Mesenchymal stem cell (in vitro differentiated cells and primary cell): ENCODE results near the gene MYOD1.

Experiments used
- DNase-seq: peaks from one replicate; pipeline ENCODE4 v3.0.0-alpha.2; 2013
- H2AFZ ChIP-seq: one replicate; pipeline ENCODE4 v1.6.1; 2013; ENCODE audit warnings: low read depth, mild to moderate bottlenecking, control low read depth, inconsistent platforms, low read length, moderate library complexity
- H2AK5ac ChIP-seq: 2 replicates; pipeline ENCODE4 v1.6.1; 2013; ENCODE audit warnings: low read length, moderate library complexity, mild to moderate bottlenecking, inconsistent platforms; ENCODE audit not compliant: severe bottlenecking
- H2BK120ac ChIP-seq: one replicate; pipeline ENCODE4 v1.6.1; 2013; ENCODE audit warnings: low read depth, mild to moderate bottlenecking, inconsistent platforms, low read length, moderate library complexity
- H2BK12ac ChIP-seq, 2 experiments: one replicate each; pipeline ENCODE4 v1.6.1; 2013; ENCODE audit warnings: inconsistent platforms in 2 of 2, low read length in 2 of 2, mild to moderate bottlenecking in 2 of 2, moderate library complexity in 2 of 2, control low read depth in 1 of 2
- H2BK15ac ChIP-seq: one replicate; pipeline ENCODE4 v1.6.1; 2013; ENCODE audit warnings: mild to moderate bottlenecking, low read depth, inconsistent platforms; ENCODE audit not compliant: poor library complexity, severe bottlenecking
- H2BK5ac ChIP-seq: 2 replicates; pipeline ENCODE4 v1.6.1; 2013; ENCODE audit warnings: low read depth, mild to moderate bottlenecking, low read length, control low read depth, inconsistent platforms; ENCODE audit not compliant: poor library complexity, severe bottlenecking
- H3K14ac ChIP-seq, 2 experiments: one replicate each; pipeline ENCODE4 v1.6.1; 2013; ENCODE audit warnings: inconsistent platforms in 2 of 2, low read length in 2 of 2, control low read depth in 1 of 2, mild to moderate bottlenecking in 1 of 2, moderate library complexity in 1 of 2
- H3K18ac ChIP-seq, 2 experiments: one replicate each; pipeline ENCODE4 v1.6.1; 2013; ENCODE audit warnings: inconsistent platforms in 2 of 2, low read length in 2 of 2, control low read depth in 1 of 2, low read depth in 1 of 2, mild to moderate bottlenecking in 1 of 2
- H3K23ac ChIP-seq, 2 experiments: one replicate each; pipeline ENCODE4 v1.6.1; 2013; ENCODE audit warnings: inconsistent platforms in 2 of 2, low read length in 2 of 2, mild to moderate bottlenecking in 2 of 2, moderate library complexity in 2 of 2, control low read depth in 1 of 2
- H3K27ac ChIP-seq: 2 replicates; pipeline ENCODE4 v1.5.1; 2013; ENCODE audit warnings: mild to moderate bottlenecking, moderate library complexity, low read length, control low read depth, inconsistent platforms; ENCODE audit not compliant: poor library complexity, severe bottlenecking
- H3K27me3 ChIP-seq, 2 experiments: 2 replicates each; pipeline versions ENCODE4 v1.6.1 to v1.7.0; 2013; ENCODE audit warnings: low read length in 2 of 2, mild to moderate bottlenecking in 2 of 2, moderate library complexity in 2 of 2, control low read depth in 1 of 2, inconsistent platforms in 1 of 2; ENCODE audit not compliant: control insufficient read depth in 1 of 2, insufficient read depth in 1 of 2
- H3K36me3 ChIP-seq, 2 experiments: 2 replicates each; pipeline versions ENCODE4 v1.6.1 to v1.7.0; 2013; ENCODE audit warnings: low read length in 2 of 2, control low read depth in 1 of 2, inconsistent platforms in 1 of 2, low read depth in 1 of 2, mild to moderate bottlenecking in 1 of 2; ENCODE audit not compliant: insufficient read depth in 2 of 2, control insufficient read depth in 1 of 2
- H3K4ac ChIP-seq, 2 experiments: one replicate each; pipeline ENCODE4 v1.6.1; 2013; ENCODE audit warnings: inconsistent platforms in 2 of 2, low read length in 2 of 2, mild to moderate bottlenecking in 2 of 2, moderate library complexity in 2 of 2, control low read depth in 1 of 2, low read depth in 1 of 2
- H3K4me1 ChIP-seq: 2 replicates; pipeline ENCODE4 v1.6.1; 2013; ENCODE audit warnings: low read depth, low read length, control low read depth; ENCODE audit not compliant: control insufficient read depth, insufficient read depth
- H3K4me2 ChIP-seq: 2 replicates; pipeline ENCODE4 v1.6.1; 2013; ENCODE audit warnings: low read length, mild to moderate bottlenecking, inconsistent platforms; ENCODE audit not compliant: poor library complexity, severe bottlenecking
- H3K4me3 ChIP-seq, 2 experiments: 2 replicates each; pipeline versions ENCODE4 v1.5.1 to v1.7.0; 2013; ENCODE audit warnings: low read length in 2 of 2, mild to moderate bottlenecking in 2 of 2, control low read depth in 1 of 2, low read depth in 1 of 2; ENCODE audit not compliant: insufficient read depth in 1 of 2
- H3K79me1 ChIP-seq: replicated peaks from 2 replicates; pipeline ENCODE4 v1.6.1; 2013; ENCODE audit warnings: mild to moderate bottlenecking, control low read depth, low read length, inconsistent platforms; ENCODE audit not compliant: poor library complexity, severe bottlenecking
- H3K9ac ChIP-seq: 2 replicates; pipeline ENCODE4 v1.7.0; 2013; ENCODE audit warnings: mild to moderate bottlenecking, low read length, moderate library complexity
- H3K9me3 ChIP-seq: 2 replicates; pipeline ENCODE4 v1.7.0; 2013; ENCODE audit warnings: mild to moderate bottlenecking, low read length; ENCODE audit not compliant: control insufficient read depth
- H4K8ac ChIP-seq: one replicate; pipeline ENCODE4 v1.6.1; 2013; ENCODE audit warnings: inconsistent platforms, mild to moderate bottlenecking, low read length, moderate library complexity
- H4K91ac ChIP-seq: one replicate; pipeline ENCODE4 v1.6.1; 2013; ENCODE audit warnings: mild to moderate bottlenecking, low read length, inconsistent platforms
- WGBS: methylation state at CpG from one replicate; pipeline ENCODE4 v1.1.7; 2013; ENCODE audit warnings: mixed read lengths; 5-methylcytosine and 5-hydroxymethylcytosine counted together

Gene MYOD1

DNA sequence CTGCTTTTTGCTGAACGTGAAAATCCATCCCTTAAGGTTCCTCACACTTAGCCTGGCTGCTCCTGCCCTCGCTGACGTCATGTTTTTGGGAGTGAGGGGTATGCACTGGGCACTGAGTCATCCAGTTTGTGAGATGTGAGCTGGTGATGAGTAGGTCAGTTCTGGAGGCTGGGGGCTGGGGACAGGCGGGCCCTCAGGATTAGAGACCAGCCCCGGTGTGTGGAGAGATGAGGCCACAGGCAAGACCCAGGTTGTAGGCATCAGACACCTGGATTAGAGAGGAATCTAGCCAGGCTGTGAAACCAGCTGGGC is 24.4 kb downstream of the MYOD1 start:
- no peak overlapping the region for H2BK120ac ChIP-seq
- H3K9me3 ChIP-seq: no peaks in the 10 kb centered on the region
- H3K27ac ChIP-seq: no peak overlapping the region
- peaks cover 49 to 64% of the 10 kb centered on the region in 2 experiments for H3K27me3 ChIP-seq
- H2BK5ac ChIP-seq: no peak overlapping the region
- H3K9ac ChIP-seq: no peak overlapping the region
- H3K4me2 ChIP-seq: no peak overlapping the region
- no peak overlapping the region for H2AK5ac ChIP-seq
- H4K8ac ChIP-seq: no peak overlapping the region
- DNase-seq: no peak
- H3K79me1 ChIP-seq: no peaks in the 10 kb centered on the region
- no peak overlapping the region for H4K91ac ChIP-seq
- H3K4me3 ChIP-seq: no peak overlapping the region
- no peak overlapping the region for H3K4ac ChIP-seq
- 60% methylated on average over 4 of the region's 5 CpGs for WGBS
- H2BK12ac ChIP-seq: no peak overlapping the region
- H3K14ac ChIP-seq: no peak overlapping the region
- no peaks in the 10 kb centered on the region for H3K36me3 ChIP-seq
- H3K4me1 ChIP-seq: peaks cover 2% of the 10 kb centered on the region
- H3K23ac ChIP-seq: no peak overlapping the region
- no peak overlapping the region for H2AFZ ChIP-seq
- H2BK15ac ChIP-seq: no peak overlapping the region
- no peak overlapping the region for H3K18ac ChIP-seq

- Histone ChIP-seq H4K8ac (no peak overlapping the region), H2BK5ac (no peak overlapping the region), H3K4me3 (no peak overlapping the region), H2AFZ (no peak overlapping the region), H2BK15ac (no peak overlapping the region), H3K36me3 (no peaks in the 10 kb centered on the region), H3K79me1 (no peaks in the 10 kb centered on the region), H4K91ac (no peak overlapping the region), H3K18ac (no peak overlapping the region), H3K23ac (no peak overlapping the region), H3K4ac (no peak overlapping the region), H3K4me1 (no peaks in the 10 kb centered on the region), H3K9ac (no peak overlapping the region), H3K27ac (no peak overlapping the region), H2AK5ac (no peak overlapping the region), H2BK120ac (no peak overlapping the region), H3K4me2 (no peak overlapping the region), H2BK12ac (no peak overlapping the region), H3K27me3 (peaks cover 46 to 63% of the 10 kb centered on the region in 2 experiments), H3K9me3 (no peaks in the 10 kb centered on the region), H3K14ac (no peak overlapping the region)
- DNase-seq: no peak
- WGBS: 72% methylated on average over 10 of the region's 10 CpGs
These were observed 25.0 kb downstream of the MYOD1 start for GRCh38 chr11:17744151-17744940.

- Histone ChIP-seq H3K18ac (no peak overlapping the region), H2BK5ac (no peak overlapping the region), H4K8ac (no peak overlapping the region), H3K14ac (no peak overlapping the region), H2BK15ac (no peak overlapping the region), H3K4me3 (no peak overlapping the region), H3K27ac (no peak overlapping the region), H4K91ac (no peak overlapping the region), H2BK120ac (no peak overlapping the region), H2AFZ (no peak overlapping the region), H3K4ac (no peak overlapping the region), H2AK5ac (no peak overlapping the region), H3K27me3 (peaks cover 38 to 63% of the 10 kb centered on the region in 2 experiments), H2BK12ac (no peak overlapping the region), H3K79me1 (no peaks in the 10 kb centered on the region), H3K4me2 (no peak overlapping the region), H3K36me3 (no peaks in the 10 kb centered on the region), H3K9me3 (no peaks in the 10 kb centered on the region), H3K23ac (no peak overlapping the region), H3K4me1 (no peaks in the 10 kb centered on the region), H3K9ac (no peak overlapping the region)
- no peak for DNase-seq
- 82% methylated on average over 20 of the region's 20 CpGs for WGBS
These were observed 25.8 kb downstream of the MYOD1 start for GRCh38 chr11:17745023-17745772.

DNA sequence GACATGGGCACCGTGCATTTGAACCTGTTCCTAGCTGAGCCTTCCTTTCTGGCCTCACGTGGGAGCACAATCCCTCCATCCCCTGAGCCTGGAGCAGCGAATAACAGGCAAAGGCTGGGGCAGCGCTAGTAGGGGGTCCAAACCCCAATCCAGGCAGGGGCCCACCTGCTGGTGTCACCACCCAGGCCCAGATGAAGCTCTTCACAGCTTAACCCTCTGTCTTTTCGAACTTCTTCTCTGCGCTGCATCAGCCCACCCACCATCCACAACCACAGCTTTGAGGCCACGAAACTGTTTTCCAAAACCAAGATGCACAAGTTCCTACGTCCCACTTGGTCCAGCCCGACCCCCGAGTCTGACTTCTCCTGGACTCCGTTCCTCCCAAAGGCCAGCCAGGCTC is 26.7 kb downstream of the MYOD1 start:
- no peak overlapping the region for H2BK12ac ChIP-seq
- H3K9me3 ChIP-seq: no peaks in the 10 kb centered on the region
- H3K4me1 ChIP-seq: no peaks in the 10 kb centered on the region
- peaks cover 33 to 61% of the 10 kb centered on the region in 2 experiments for H3K27me3 ChIP-seq
- H3K36me3 ChIP-seq: no peaks in the 10 kb centered on the region
- no peak overlapping the region for H2AK5ac ChIP-seq
- no peak overlapping the region for H3K14ac ChIP-seq
- H3K79me1 ChIP-seq: no peaks in the 10 kb centered on the region
- no peak overlapping the region for H3K18ac ChIP-seq
- H3K4ac ChIP-seq: no peak overlapping the region
- no peak for DNase-seq
- H3K4me2 ChIP-seq: no peak overlapping the region
- H2BK120ac ChIP-seq: no peak overlapping the region
- no peak overlapping the region for H2AFZ ChIP-seq
- H2BK5ac ChIP-seq: no peak overlapping the region
- no peak overlapping the region for H2BK15ac ChIP-seq
- no peak overlapping the region for H4K91ac ChIP-seq
- peak overlapping the region in 1 of 2 experiments; percentile 14 for H3K23ac ChIP-seq
- no peak overlapping the region for H3K9ac ChIP-seq
- no peak overlapping the region for H3K27ac ChIP-seq
- no peak overlapping the region for H4K8ac ChIP-seq
- 65% methylated on average over 11 of the region's 11 CpGs for WGBS
- no peak overlapping the region for H3K4me3 ChIP-seq
